ENCODE measurements around the gene KLHL7. TPM values are rescaled to one million over a fixed set of nuclear protein-coding genes. Genes with fewer than 3 reads are reported as not detected.

The KLHL7 gene
- total and polyA plus RNA-seq, 9 of the 15 experiments (the other 6 are each of a cell fraction or from before 2014, with no cell fraction given), result 4.2 to 63.1 (median 32.3) TPM

DNA sequence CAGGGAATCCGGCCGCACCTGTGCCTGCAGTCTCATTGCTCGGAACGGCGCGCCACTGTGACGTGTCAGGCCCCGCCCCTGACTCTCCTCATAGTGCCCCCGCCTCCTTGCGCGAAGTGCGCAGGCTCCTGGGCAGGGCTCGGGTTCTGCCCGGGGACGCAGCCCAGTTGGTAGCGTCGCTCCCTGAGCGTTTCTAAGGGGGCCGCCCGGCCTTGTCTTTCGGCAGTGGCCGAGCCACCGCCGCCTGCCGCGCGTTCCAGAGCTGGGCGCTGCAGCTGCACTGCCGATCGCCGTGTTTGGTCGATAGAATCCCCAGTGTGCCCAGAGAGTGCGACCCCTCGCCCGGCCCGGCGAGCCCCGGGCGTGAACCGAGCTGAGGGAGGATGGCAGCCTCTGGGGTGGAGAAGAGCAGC, at the start of gene KLHL7 (continued):
- TF ChIP-seq ZNF407 (IDR thresholded peaks at IDR 0.05; ENCODE audit: low read depth) (no peak), DPF2 (IDR thresholded peaks at IDR 0.05) (no peak), CBFB (CRISPR knock-in tag; IDR thresholded peaks at IDR 0.05) (no peak), ETV6 (IDR thresholded peaks at IDR 0.05; ENCODE audit: borderline replicate concordance in 1 of 2, low read depth in 2 of 2, low read length in 1 of 2) (no peak), ETV6 (CRISPR knock-in tag; IDR thresholded peaks at IDR 0.05; ENCODE audit: borderline replicate concordance) (no peak), ZFP1 (CRISPR knock-in tag; IDR thresholded peaks at IDR 0.05) (no peak), MBD2 (IDR thresholded peaks at IDR 0.05; ENCODE audit: borderline replicate concordance, low read depth) (peak; percentile 79; the same call in 1 of the 2 replicates), PHF8 (IDR thresholded peaks at IDR 0.05; ENCODE audit: borderline replicate concordance, low read length) (peak; percentile 100), BDP1 (IDR thresholded peaks at IDR 0.05; ENCODE audit: insufficient read depth, insufficient read length) (no peak), MECOM (CRISPR knock-in tag; IDR thresholded peaks at IDR 0.05) (no peak), MAZ (CRISPR knock-in tag; conservative IDR thresholded peaks at IDR 0.05 in 1 of 2, IDR thresholded peaks at IDR 0.05 in 1 of 2) (peak; percentile 93 to 99), PURB (CRISPR knock-in tag; IDR thresholded peaks at IDR 0.05; ENCODE audit: low read depth) (no peak), NKRF (IDR thresholded peaks at IDR 0.05; ENCODE audit: borderline replicate concordance) (no peak; the same call in 1 of the 2 replicates), ZBTB43 (CRISPR knock-in tag; IDR thresholded peaks at IDR 0.05) (peak; percentile 65; the same call in 1 of the 2 replicates)
- TF ChIP-seq, protein P1, sequence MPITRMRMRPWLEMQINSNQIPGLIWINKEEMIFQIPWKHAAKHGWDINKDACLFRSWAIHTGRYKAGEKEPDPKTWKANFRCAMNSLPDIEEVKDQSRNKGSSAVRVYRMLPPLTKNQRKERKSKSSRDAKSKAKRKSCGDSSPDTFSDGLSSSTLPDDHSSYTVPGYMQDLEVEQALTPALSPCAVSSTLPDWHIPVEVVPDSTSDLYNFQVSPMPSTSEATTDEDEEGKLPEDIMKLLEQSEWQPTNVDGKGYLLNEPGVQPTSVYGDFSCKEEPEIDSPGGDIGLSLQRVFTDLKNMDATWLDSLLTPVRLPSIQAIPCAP (CRISPR knock-in tag; IDR thresholded peaks at IDR 0.05; ENCODE audit: borderline replicate concordance), result 0 out of 2 replicates have a peak, but pooled peaks have one; percentile 54

Data from K562 (cell line).